Smooth muscle cell (in vitro differentiated cells): ENCODE data around the gene HDGFL2. TPM values are rescaled to one million over a fixed set of nuclear protein-coding genes. Genes with fewer than 3 reads are reported as not detected.

ENCODE experiments used
- DNase-seq: peaks from one replicate; lab custom pipeline; 2025; ENCODE audit not compliant: unreplicated experiment; lab: John Stamatoyannopoulos, UW
- H2AFZ ChIP-seq: fragments of 200-600 bp; sonication (generic); 2 replicates; pipeline ENCODE4 v1.6.0; 2016; ENCODE audit warnings: antibody characterized with exemption, low read depth, mild to moderate bottlenecking
- H3F3A ChIP-seq: fragments of 200-600 bp; sonication (generic); 2 replicates; pipeline ENCODE4 v1.6.0; 2017; ENCODE audit warnings: antibody characterized with exemption, low read depth
- H3K27ac ChIP-seq: fragments of 200-600 bp; sonication (generic); 2 replicates; pipeline ENCODE4 v1.5.1; 2016; ENCODE audit warnings: low read depth, mild to moderate bottlenecking
- H3K27me3 ChIP-seq: fragments of 200-600 bp; sonication (generic); 2 replicates; pipeline ENCODE4 v1.6.1; 2016; ENCODE audit warnings: low read depth, mild to moderate bottlenecking
- H3K36me3 ChIP-seq: fragments of 200-600 bp; sonication (generic); 2 replicates; pipeline ENCODE4 v1.5.1; 2016; ENCODE audit warnings: low read depth
- H3K4me1 ChIP-seq: fragments of 200-600 bp; sonication (generic); 2 replicates; pipeline ENCODE4 v1.5.1; 2016; ENCODE audit warnings: low read depth
- H3K4me2 ChIP-seq: fragments of 200-600 bp; sonication (generic); 2 replicates; pipeline ENCODE4 v1.6.0; 2016; ENCODE audit warnings: mild to moderate bottlenecking
- H3K4me3 ChIP-seq: fragments of 200-600 bp; sonication (generic); 2 replicates; pipeline ENCODE4 v1.5.1; 2016; ENCODE audit warnings: mild to moderate bottlenecking
- H3K79me2 ChIP-seq: fragments of 200-600 bp; sonication (generic); 2 replicates; pipeline ENCODE4 v1.6.0; 2016; ENCODE audit warnings: low read depth, mild to moderate bottlenecking
- H3K9ac ChIP-seq: fragments of 200-600 bp; sonication (generic); 2 replicates; pipeline ENCODE4 v1.6.0; 2016; ENCODE audit warnings: low read depth
- H3K9me3 ChIP-seq: fragments of 200-600 bp; sonication (generic); replicated peaks from 2 replicates; pipeline ENCODE4 v1.5.1; 2016; ENCODE audit warnings: low read depth
- H4K20me1 ChIP-seq: fragments of 200-600 bp; sonication (generic); 2 replicates; pipeline ENCODE4 v1.6.0; 2016; ENCODE audit warnings: low read depth
- WGBS: methylation state at CpG from one replicate; pipeline ENCODE4 v1.1.7; 2016; ENCODE audit warnings: low lambda C conversion rate; 5-methylcytosine and 5-hydroxymethylcytosine counted together
- polyA plus RNA-seq: library from polyadenylated mRNA; unstranded; fragments of >200 nt; fragmentation: Nextera tagmentation; extraction: Ambion mirVana; gene quantifications from 2 replicates; pipeline ENCODE4 v1.2.1, GENCODE V29; 2016
- total RNA-seq: library from RNA; depleted of rRNA; stranded (reverse); fragments of >200 nt; gene quantifications from 2 replicates; pipeline ENCODE4 v1.2.3, GENCODE V29; 2014
- TF ChIP-seq, protein P1 (sequence below): fragments of 200-600 bp; sonication (generic); IDR thresholded peaks from 2 replicates; pipeline ENCODE4 v1.5.1; 2017; ENCODE audit warnings: borderline replicate concordance, mild to moderate bottlenecking, antibody characterized with exemption; ENCODE audit not compliant: insufficient read depth, poor library complexity, severe bottlenecking

Gene HDGFL2
- total and polyA plus RNA-seq, 2 experiments from 2014 or later = 27.9 to 94.1 TPM

- Histone ChIP-seq H3K27ac (no peak overlapping the region), H3F3A (no peaks in the 10 kb centered on the region), H3K9me3 (no peaks in the 10 kb centered on the region), H3K27me3 (no peaks in the 10 kb centered on the region), H3K4me3 (no peak overlapping the region), H3K79me2 (no peaks in the 10 kb centered on the region), H3K4me2 (no peak overlapping the region), H3K4me1 (no peaks in the 10 kb centered on the region), H3K36me3 (no peaks in the 10 kb centered on the region), H2AFZ (no peak overlapping the region), H4K20me1 (no peaks in the 10 kb centered on the region), H3K9ac (no peak overlapping the region)
- 94% methylated on average over 9 of the region's 9 CpGs for WGBS
- TF ChIP-seq, protein P1, sequence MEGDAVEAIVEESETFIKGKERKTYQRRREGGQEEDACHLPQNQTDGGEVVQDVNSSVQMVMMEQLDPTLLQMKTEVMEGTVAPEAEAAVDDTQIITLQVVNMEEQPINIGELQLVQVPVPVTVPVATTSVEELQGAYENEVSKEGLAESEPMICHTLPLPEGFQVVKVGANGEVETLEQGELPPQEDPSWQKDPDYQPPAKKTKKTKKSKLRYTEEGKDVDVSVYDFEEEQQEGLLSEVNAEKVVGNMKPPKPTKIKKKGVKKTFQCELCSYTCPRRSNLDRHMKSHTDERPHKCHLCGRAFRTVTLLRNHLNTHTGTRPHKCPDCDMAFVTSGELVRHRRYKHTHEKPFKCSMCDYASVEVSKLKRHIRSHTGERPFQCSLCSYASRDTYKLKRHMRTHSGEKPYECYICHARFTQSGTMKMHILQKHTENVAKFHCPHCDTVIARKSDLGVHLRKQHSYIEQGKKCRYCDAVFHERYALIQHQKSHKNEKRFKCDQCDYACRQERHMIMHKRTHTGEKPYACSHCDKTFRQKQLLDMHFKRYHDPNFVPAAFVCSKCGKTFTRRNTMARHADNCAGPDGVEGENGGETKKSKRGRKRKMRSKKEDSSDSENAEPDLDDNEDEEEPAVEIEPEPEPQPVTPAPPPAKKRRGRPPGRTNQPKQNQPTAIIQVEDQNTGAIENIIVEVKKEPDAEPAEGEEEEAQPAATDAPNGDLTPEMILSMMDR = no peak
- no peak for DNase-seq
Measured at GRCh38 chr19:4431296-4431695, 40.8 kb upstream of the HDGFL2 start.

DNA sequence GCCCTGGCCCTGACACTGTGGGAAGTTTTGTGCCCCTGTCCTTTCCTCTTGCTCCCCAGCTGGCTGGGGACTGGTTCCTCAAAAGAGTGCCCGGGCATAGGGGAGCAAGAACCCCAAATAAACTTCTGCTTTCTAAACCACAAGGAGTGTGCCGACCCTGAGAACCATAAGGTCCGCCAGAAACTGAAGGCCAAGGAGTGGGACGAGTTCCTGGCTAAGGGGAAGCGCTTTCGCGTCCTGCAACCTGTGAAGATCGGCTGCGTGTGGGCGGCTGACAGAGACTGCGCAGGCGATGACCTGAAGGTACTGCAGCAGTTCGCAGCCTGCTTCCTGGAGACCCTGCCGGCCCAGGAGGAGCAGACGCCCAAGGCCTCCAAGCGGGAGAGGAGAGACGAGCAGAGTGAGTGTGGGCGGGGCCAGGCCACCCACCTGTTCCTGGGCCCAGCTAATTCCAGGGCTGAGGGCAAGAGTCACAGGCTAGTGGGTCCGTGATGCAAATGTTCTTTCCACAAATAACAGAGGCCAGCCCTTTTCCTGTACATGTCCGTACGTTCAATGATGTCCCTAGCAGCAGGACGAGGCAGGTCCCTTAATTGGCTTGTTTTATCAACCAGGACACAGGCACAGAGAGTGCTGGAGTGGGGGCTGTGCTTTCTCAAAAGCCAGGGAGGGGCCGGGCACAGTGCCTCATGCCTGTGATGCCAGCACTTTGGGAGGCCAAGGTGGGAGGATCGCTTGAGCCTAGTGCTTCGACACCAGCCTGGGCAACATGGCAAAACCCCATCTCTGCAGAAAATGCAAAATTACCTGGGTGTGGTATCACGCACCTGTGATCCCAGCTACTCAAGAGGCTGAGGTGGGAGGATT lies 40.1 kb upstream of the HDGFL2 start:
- no peak overlapping the region for H2AFZ ChIP-seq
- DNase-seq = no peak
- H3K4me3 ChIP-seq = no peak overlapping the region
- TF ChIP-seq, protein P1 = no peak
- H4K20me1 ChIP-seq = no peaks in the 10 kb centered on the region
- no peaks in the 10 kb centered on the region for H3K79me2 ChIP-seq
- H3K9me3 ChIP-seq = no peaks in the 10 kb centered on the region
- no peak overlapping the region for H3K4me2 ChIP-seq
- H3K27ac ChIP-seq = no peak overlapping the region
- H3K4me1 ChIP-seq = no peaks in the 10 kb centered on the region
- H3K27me3 ChIP-seq = no peaks in the 10 kb centered on the region
- no peaks in the 10 kb centered on the region for H3F3A ChIP-seq
- WGBS = 97% methylated on average over 26 of the region's 26 CpGs
- H3K9ac ChIP-seq = no peak overlapping the region
- no peaks in the 10 kb centered on the region for H3K36me3 ChIP-seq

DNA sequence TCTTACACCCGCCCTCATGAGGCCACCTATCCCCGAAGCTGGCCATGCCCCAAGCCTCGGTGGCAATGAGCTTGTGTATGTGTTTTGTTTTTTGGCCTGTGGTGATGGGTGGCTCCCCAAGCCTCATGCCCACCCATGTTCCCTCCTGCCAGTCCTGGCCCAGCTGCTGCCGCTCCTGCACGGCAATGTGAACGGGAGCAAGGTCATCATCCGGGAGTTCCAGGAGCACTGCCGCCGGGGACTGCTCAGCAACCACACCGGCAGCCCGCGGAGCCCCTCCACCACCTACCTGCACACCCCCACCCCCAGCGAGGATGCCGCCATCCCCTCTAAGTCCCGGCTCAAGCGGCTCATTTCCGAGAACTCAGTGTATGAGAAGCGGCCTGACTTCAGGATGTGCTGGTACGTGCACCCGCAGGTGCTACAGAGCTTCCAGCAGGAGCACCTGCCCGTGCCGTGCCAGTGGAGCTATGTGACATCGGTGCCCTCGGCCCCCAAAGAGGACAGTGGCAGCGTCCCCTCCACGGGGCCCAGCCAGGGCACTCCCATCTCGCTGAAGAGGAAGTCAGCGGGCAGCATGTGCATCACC lies 39.1 kb upstream of the HDGFL2 start:
- no peaks in the 10 kb centered on the region for H3K79me2 ChIP-seq
- no peaks in the 10 kb centered on the region for H3F3A ChIP-seq
- no peak overlapping the region for H3K4me3 ChIP-seq
- no peak overlapping the region for H3K9ac ChIP-seq
- no peak overlapping the region for H2AFZ ChIP-seq
- no peaks in the 10 kb centered on the region for H3K4me1 ChIP-seq
- H3K4me2 ChIP-seq = no peak overlapping the region
- DNase-seq = no peak
- TF ChIP-seq, protein P1 = no peak
- no peaks in the 10 kb centered on the region for H3K27me3 ChIP-seq
- WGBS = 97% methylated on average over 26 of the region's 28 CpGs
- H3K27ac ChIP-seq = no peak overlapping the region
- no peaks in the 10 kb centered on the region for H3K36me3 ChIP-seq
- no peaks in the 10 kb centered on the region for H3K9me3 ChIP-seq
- H4K20me1 ChIP-seq = no peaks in the 10 kb centered on the region
